GM12864 (cell line): ENCODE measurements around the gene CHGA.

Experiments
- DNase-seq: peaks from one replicate; pipeline ENCODE4 v3.0.0-alpha.2; 2011; ENCODE audit warnings: low read depth
- H3K4me3 ChIP-seq: 2 replicates; pipeline ENCODE4 v1.5.1; 2011; ENCODE audit warnings: mild to moderate bottlenecking, low read depth, low read length, control low read depth
- TF ChIP-seq, protein P1 (sequence below): IDR thresholded peaks from 2 replicates; pipeline ENCODE4 v1.5.1; 2011; ENCODE audit warnings: low read depth, mild to moderate bottlenecking, moderate library complexity, low read length, control low read depth, inconsistent platforms; ENCODE audit errors: missing control alignments

Gene CHGA

GRCh38 chr14:92944976-92945375, 22.0 kb downstream of the CHGA start:
- TF ChIP-seq, protein P1, sequence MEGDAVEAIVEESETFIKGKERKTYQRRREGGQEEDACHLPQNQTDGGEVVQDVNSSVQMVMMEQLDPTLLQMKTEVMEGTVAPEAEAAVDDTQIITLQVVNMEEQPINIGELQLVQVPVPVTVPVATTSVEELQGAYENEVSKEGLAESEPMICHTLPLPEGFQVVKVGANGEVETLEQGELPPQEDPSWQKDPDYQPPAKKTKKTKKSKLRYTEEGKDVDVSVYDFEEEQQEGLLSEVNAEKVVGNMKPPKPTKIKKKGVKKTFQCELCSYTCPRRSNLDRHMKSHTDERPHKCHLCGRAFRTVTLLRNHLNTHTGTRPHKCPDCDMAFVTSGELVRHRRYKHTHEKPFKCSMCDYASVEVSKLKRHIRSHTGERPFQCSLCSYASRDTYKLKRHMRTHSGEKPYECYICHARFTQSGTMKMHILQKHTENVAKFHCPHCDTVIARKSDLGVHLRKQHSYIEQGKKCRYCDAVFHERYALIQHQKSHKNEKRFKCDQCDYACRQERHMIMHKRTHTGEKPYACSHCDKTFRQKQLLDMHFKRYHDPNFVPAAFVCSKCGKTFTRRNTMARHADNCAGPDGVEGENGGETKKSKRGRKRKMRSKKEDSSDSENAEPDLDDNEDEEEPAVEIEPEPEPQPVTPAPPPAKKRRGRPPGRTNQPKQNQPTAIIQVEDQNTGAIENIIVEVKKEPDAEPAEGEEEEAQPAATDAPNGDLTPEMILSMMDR = no peak
- no peak for DNase-seq
- no peak overlapping the region for H3K4me3 ChIP-seq

- DNase-seq = no peak
Measured at GRCh38 chr14:92945544-92945943, 22.6 kb downstream of the CHGA start.

DNA sequence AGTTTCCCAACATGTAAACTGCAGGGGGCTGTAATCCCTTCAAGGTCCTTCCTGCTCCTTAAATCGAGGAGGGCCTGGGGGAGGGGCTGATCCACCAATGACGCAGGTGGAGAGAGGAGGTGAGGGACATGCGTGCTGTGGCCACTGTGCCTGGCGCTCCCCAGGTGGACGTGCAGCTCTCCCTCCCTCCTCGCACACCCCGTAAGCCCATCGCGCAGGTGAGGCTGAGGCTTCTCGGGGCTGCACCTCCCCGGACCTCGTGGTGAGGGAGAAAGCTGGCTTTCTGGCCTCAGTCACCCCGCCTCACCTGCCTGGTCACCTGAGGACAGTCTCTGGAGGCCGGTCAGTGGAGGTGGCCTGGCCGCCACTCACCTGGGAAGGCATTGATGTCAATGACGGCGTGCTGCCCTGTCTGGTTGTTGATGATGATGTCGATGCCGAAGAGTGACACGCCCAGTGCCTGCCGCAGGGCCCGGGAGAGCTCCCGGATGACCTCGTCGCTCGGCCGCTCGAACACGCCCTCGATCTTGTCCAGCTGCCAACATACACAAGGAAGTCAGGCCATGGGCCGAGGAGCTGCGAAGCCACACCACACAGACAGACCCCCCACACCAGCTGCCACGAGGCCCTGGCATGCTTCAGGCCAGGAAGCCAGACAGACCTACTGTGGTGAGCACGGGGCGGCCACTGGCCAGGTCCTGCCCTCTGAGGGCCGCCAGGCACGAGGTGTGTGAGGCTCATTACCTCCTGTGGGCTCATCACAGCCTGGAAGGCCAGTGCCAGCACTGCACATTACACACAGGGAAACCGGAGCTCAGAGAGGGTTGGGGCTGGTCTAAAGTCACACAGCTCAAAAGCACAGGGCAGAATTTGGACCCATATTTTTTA, 23.3 kb downstream of the CHGA start:
- no peak for DNase-seq
- no peak overlapping the region for H3K4me3 ChIP-seq
- TF ChIP-seq, protein P1 = no peak

More at GRCh38 chr14:92945544-92945943, 22.6 kb downstream of the CHGA start:
- H3K4me3 ChIP-seq = no peak overlapping the region
- TF ChIP-seq, protein P1 = no peak

- H3K4me3 ChIP-seq = no peak overlapping the region
- TF ChIP-seq, protein P1 = no peak
- no peak for DNase-seq
Measured at GRCh38 chr14:92946847-92947545, 24.0 kb downstream of the CHGA start.

DNA sequence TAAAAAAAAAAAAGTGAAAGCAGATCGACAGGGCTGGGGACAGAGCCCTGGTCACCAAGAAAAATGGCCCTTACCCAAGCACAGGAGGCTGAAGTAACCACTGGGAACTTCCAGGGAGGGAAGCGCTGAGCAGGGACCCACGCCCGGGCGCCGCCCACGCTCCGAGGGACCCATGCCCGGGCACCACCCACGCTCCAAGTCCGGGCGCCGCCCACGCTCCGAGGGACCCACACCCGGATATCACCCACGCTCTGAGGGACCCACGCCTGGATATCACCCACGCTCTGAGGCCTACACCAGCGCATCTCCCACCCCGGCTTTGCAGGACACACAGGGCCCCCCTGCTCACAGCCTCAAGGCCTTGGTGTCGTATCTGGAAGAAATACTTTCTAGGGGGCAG, 25.7 kb downstream of the CHGA start:
- TF ChIP-seq, protein P1 = no peak

DNA sequence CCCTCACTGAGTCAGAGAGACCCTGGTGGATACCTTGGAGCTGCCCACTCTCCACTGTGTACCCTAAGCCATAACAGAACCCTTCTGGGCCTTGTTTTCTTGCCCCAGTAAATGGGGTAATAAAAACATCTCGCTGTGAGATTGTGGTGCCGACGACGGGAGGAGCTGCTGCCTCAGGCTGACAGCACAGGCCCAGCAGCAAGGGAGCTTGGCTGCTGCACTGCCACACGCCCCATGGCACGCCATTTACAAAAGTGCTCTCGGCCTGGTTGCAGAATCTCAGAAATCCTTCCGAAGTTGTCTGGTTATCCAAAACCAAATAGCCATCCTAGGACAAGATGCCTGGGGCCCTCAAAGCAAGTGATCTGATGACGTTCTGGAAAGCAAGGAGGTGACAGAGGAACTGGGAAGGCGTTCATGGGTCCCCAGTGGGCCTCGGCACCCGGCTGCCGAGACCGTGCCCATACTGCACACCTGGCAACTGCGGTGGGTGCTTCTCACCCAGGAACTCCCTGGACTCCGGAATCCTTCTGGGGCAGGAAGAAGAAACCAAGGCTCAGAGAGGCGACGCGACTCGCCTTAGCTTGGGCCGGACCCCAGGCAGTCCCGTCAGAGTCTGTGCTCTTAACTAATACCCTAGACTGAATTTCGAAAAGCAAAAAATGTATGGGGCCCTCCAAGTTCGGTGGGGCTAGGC, 26.7 kb downstream of the CHGA start:
- TF ChIP-seq, protein P1 = no peak
- DNase-seq = no peak
- H3K4me3 ChIP-seq = no peak overlapping the region

More for the DNA sequence above, 25.7 kb downstream of the CHGA start:
- no peak for DNase-seq
- no peak overlapping the region for H3K4me3 ChIP-seq
